Neutrophil (primary cell): ENCODE results near the gene SORBS2.
"Not testable (repeated sequence)": the region's sequence is repeated elsewhere in the genome, so short reads cannot be mapped to it uniquely, and the experiment has no call there.

Experiments used
- H3K27ac ChIP-seq: fragments of 200-600 bp; sonication (generic); 2 replicates; pipeline ENCODE4 v1.5.1; 2016; ENCODE audit warnings: mild to moderate bottlenecking, moderate library complexity
- H3K27me3 ChIP-seq: fragments of 200-600 bp; sonication (generic); 2 replicates; pipeline ENCODE4 v1.6.0; 2016; ENCODE audit warnings: mild to moderate bottlenecking
- H3K36me3 ChIP-seq: fragments of 200-600 bp; sonication (generic); 2 replicates; pipeline ENCODE4 v1.5.1; 2017
- H3K4me1 ChIP-seq, 2 experiments: fragments of 200-600 bp in 1 of 2; sonication (generic) in 1 of 2; 1 replicate in 1 of 2; 2 replicates in 1 of 2; pipeline versions ENCODE4 v1.5.1 to v1.6.1; 2013 to 2016; ENCODE audit warnings: low read depth in 1 of 2, low read length in 1 of 2, mild to moderate bottlenecking in 1 of 2, moderate library complexity in 1 of 2; ENCODE audit not compliant: control insufficient read depth in 1 of 2, insufficient read depth in 1 of 2
- H3K4me3 ChIP-seq, 2 experiments: fragments of 200-600 bp in 1 of 2; sonication (generic) in 1 of 2; 1 replicate in 1 of 2; 2 replicates in 1 of 2; pipeline ENCODE4 v1.5.1; 2013 to 2016; ENCODE audit warnings: low read depth in 1 of 2, low read length in 1 of 2, mild to moderate bottlenecking in 1 of 2, moderate library complexity in 1 of 2
- H3K9me3 ChIP-seq: fragments of 200-600 bp; sonication (generic); 2 replicates; pipeline ENCODE4 v1.5.1; 2016
- TF ChIP-seq, protein P1 (sequence below): fragments of 200-600 bp; sonication (generic); IDR thresholded peaks from 2 replicates; pipeline ENCODE4 v1.5.1; 2016; ENCODE audit warnings: antibody characterized with exemption

The SORBS2 gene

DNA sequence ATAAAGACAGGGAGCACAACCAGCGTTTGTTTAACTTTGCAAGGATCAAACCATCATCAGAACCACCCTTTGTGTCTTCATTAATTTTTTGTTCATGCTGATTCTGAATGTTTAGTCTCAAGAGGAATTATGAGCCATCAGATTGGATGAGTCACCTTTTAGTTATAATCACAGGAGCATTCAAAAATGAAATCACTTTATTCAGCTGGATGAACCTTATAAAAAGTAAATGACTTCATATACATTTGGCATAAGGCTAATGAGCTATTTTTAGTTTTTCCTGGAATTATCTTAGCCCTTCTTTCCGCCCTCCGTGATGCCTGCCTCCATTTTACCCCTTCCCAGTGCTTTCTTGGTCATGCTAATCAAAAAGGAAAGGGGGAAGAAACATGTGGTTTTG, 103.6 kb downstream of the SORBS2 start:
- TF ChIP-seq, protein P1, sequence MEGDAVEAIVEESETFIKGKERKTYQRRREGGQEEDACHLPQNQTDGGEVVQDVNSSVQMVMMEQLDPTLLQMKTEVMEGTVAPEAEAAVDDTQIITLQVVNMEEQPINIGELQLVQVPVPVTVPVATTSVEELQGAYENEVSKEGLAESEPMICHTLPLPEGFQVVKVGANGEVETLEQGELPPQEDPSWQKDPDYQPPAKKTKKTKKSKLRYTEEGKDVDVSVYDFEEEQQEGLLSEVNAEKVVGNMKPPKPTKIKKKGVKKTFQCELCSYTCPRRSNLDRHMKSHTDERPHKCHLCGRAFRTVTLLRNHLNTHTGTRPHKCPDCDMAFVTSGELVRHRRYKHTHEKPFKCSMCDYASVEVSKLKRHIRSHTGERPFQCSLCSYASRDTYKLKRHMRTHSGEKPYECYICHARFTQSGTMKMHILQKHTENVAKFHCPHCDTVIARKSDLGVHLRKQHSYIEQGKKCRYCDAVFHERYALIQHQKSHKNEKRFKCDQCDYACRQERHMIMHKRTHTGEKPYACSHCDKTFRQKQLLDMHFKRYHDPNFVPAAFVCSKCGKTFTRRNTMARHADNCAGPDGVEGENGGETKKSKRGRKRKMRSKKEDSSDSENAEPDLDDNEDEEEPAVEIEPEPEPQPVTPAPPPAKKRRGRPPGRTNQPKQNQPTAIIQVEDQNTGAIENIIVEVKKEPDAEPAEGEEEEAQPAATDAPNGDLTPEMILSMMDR = no peak
- Histone ChIP-seq H3K4me3 (no peak overlapping the region), H3K27ac (no peak overlapping the region), H3K27me3 (no peaks in the 10 kb centered on the region), H3K4me1 (no peaks in the 10 kb centered on the region), H3K9me3 (no peaks in the 10 kb centered on the region), H3K36me3 (no peaks in the 10 kb centered on the region)

DNA sequence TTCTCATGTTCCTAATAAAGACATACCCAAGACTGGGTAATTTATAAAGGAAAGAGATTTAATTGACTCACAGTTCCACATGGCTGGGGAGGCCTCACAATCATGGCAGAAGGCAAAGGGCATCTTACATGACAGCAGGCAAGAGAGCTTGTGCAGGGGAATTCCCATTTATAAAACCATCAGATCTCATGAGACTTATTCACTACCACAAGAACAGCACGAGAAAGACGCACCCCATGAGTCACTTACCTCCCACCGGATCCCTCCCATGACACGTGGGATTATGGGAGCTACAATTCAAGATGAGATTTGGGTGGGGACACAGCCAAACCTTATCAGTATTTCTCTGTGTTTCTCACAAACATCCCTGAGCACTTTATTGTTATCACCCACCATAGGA, 104.4 kb downstream of the SORBS2 start:
- not testable (repeated sequence) for H3K4me3 ChIP-seq, H3K27me3 ChIP-seq, H3K27ac ChIP-seq, H3K9me3 ChIP-seq, H3K4me1 ChIP-seq, H3K36me3 ChIP-seq

DNA sequence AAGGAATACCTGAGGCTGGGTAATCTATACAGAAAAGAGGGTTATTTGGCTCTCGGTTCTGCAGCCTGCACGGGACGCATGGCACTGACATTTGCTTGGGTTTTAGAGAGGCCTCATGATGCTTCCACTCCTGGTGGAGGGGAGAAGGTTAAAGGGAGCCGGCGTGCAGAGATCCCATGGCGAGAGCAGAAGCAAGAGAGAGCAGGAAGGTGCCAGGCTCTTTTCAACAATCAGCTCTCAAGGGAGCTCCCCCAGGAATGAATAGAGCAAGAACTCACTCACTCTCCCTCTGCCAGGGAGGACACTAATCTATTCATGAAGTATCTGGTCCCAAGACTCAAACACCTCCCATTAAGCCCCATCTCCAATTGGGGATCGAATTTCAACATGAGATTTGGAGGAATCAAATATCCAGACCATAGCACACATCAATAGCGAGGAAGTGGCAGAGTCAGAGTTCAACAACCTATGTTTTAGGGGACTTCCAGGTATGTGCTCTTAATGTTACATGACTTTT, 109.8 kb downstream of the SORBS2 start:
- no peak overlapping the region for H3K4me3 ChIP-seq
- H3K27me3 ChIP-seq = no peaks in the 10 kb centered on the region
- no peaks in the 10 kb centered on the region for H3K36me3 ChIP-seq
- no peak overlapping the region for H3K27ac ChIP-seq
- TF ChIP-seq, protein P1 = no peak
- H3K9me3 ChIP-seq = no peaks in the 10 kb centered on the region
- no peaks in the 10 kb centered on the region for H3K4me1 ChIP-seq

DNA sequence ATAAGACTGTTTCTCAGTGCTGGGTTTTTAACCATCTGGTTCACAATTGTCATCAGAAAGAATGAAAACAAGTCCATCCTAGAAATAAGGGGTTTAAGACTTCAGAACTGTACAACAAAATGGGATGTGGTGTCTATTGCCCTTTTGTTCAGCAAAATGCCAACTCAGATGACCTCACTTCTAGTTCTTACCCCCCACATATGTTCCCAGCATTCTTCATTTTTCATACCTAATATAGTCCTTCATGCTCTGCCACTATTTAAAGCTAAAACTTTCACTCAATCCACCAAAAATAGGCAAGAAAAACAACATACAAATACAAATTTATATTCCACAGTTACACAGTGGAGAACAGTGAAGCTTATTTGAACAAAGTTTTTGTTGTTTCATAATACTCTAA, 111.4 kb downstream of the SORBS2 start:
- no peaks in the 10 kb centered on the region for H3K9me3 ChIP-seq
- H3K36me3 ChIP-seq = no peaks in the 10 kb centered on the region
- H3K27ac ChIP-seq = no peak overlapping the region
- H3K4me3 ChIP-seq = no peak overlapping the region
- H3K27me3 ChIP-seq = no peaks in the 10 kb centered on the region
- no peaks in the 10 kb centered on the region for H3K4me1 ChIP-seq
- TF ChIP-seq, protein P1 = no peak

DNA sequence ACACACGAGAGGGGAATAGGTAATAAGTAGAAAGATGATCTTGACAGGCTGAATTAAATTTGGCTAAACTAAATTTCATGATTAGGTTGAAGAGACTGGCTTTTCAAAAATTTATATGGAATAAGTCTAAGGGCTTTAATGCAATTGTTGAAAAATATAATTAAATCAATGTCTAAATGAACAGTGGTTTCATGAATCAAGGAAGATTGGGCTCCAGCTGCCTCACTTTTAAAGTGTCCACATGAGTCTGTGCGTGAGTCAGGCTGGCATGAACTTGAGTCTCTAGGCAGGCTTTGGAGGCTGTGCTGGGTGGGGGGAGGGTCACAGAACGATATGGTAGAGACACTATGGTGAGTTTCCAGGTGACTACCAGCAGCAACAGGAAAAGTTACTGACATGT, 111.9 kb downstream of the SORBS2 start:
- Histone ChIP-seq H3K4me1 (no peaks in the 10 kb centered on the region), H3K4me3 (no peak overlapping the region), H3K9me3 (no peaks in the 10 kb centered on the region), H3K36me3 (no peaks in the 10 kb centered on the region), H3K27me3 (no peaks in the 10 kb centered on the region), H3K27ac (no peak overlapping the region)
- TF ChIP-seq, protein P1 = no peak

DNA sequence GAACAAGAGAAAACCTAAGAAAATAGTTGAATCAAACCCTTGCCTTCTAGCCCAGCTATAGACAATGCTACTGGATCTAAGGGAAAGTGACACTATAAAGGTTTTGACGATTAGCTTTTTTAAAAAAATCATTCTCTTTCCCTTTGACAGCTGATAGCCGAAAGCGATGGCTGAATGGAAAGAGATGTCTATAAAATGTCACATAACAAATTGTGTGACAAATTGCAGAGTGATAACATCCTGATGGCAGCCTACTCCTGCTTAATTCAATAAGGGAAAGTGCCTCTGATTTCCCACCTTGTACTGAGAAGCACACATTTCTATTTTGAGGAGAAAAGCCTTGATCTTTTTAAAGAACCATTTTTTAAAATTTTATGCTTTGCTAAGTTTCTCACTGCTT, 114.5 kb downstream of the SORBS2 start:
- TF ChIP-seq, protein P1 = no peak
- no peak overlapping the region for H3K4me3 ChIP-seq
- H3K27ac ChIP-seq = no peak overlapping the region
- no peaks in the 10 kb centered on the region for H3K4me1 ChIP-seq
- no peaks in the 10 kb centered on the region for H3K27me3 ChIP-seq
- H3K36me3 ChIP-seq = no peaks in the 10 kb centered on the region
- H3K9me3 ChIP-seq = no peaks in the 10 kb centered on the region
